A673 (cell line): ENCODE measurements around the gene SNRPB.

ENCODE experiments used
- EZH2 ChIP-seq: fragments of 200-600 bp; sonication (generic); IDR thresholded peaks from 2 replicates; pipeline ENCODE4 v1.6.1; 2017; ENCODE audit warnings: borderline replicate concordance, low read depth, mild to moderate bottlenecking, mixed read lengths, antibody characterized with exemption, low read length; ENCODE audit not compliant: poor library complexity, severe bottlenecking
- TF ChIP-seq, protein P1 (sequence below): fragments of 300-800, 200-600 bp; sonication (generic); conservative IDR thresholded peaks from 2 replicates; pipeline ENCODE4 v1.5.1; 2017; ENCODE audit warnings: low read depth, mild to moderate bottlenecking, antibody characterized with exemption, low read length, moderate library complexity, mixed read lengths

DNA sequence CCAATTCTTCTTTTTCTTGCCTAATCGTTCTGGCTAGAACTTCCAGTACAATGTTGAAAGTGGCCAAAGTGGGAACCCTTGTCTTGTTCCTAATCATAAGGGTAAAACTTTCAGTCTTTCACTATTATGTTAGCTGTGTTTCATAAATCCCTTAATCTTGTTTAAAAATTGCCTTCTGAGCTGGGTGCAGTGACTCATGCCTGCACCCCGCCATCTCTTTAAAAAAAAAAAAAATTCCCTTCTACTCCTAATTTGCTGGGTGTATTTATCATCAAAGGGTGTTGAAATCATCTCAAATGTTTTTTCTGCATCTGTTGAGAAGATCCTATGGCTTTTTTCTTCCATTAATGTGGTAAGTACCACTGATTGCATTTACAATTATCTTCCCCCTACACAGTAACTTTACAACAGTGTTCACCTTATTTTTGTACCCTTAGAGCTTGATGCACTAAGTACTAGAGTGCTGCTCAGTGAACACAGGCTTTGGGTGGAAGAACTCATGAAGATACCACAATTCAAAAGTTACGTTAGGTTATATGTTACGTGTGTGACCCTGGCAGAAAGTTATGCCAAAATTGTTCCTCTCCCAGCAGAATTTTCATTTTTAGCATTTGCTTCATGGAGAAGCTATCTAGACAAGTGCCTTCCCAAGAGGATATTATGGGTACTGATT lies 9.7 kb downstream of the SNRPB start:
- TF ChIP-seq, protein P1, sequence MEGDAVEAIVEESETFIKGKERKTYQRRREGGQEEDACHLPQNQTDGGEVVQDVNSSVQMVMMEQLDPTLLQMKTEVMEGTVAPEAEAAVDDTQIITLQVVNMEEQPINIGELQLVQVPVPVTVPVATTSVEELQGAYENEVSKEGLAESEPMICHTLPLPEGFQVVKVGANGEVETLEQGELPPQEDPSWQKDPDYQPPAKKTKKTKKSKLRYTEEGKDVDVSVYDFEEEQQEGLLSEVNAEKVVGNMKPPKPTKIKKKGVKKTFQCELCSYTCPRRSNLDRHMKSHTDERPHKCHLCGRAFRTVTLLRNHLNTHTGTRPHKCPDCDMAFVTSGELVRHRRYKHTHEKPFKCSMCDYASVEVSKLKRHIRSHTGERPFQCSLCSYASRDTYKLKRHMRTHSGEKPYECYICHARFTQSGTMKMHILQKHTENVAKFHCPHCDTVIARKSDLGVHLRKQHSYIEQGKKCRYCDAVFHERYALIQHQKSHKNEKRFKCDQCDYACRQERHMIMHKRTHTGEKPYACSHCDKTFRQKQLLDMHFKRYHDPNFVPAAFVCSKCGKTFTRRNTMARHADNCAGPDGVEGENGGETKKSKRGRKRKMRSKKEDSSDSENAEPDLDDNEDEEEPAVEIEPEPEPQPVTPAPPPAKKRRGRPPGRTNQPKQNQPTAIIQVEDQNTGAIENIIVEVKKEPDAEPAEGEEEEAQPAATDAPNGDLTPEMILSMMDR: no peak
- no peak for TF ChIP-seq EZH2
